H1 (cell line): ENCODE results near the gene PTPN1. TPM values are rescaled to one million over a fixed set of nuclear protein-coding genes. Genes with fewer than 3 reads are reported as not detected.

Source experiments
- CTCF ChIA-PET: fragments of 300-600 bp; sonication (Branson Sonifier 250); formaldehyde crosslinking; loops from one replicate; lab custom pipeline; 2021; ENCODE audit not compliant: partially characterized antibody; lab: Charles Lee
- POLR2A ChIA-PET: fragments of 300-600 bp; sonication (Branson Sonifier 250); formaldehyde crosslinking; loops from one replicate; lab custom pipeline; 2021; ENCODE audit warnings: inconsistent platforms; ENCODE audit not compliant: partially characterized antibody; lab: Charles Lee
- DNase-seq, 2 experiments: peaks; one replicate each; pipeline versions ENCODE4 v3.0.0 to v3.0.0-alpha.2; 2010 to 2022; ENCODE audit warnings: low spot score in 2 of 2, low read depth in 1 of 2, mixed read lengths in 1 of 2
- FAIRE-seq: peaks from 2 replicates; lab custom pipeline; 2011; peaks lifted over from hg19 to GRCh38; lab: Jason Lieb, UNC
- H2AFZ ChIP-seq: 2 replicates; pipeline ENCODE4 v1.8.1; 2012; ENCODE audit warnings: low read length, inconsistent platforms
- H2AK5ac ChIP-seq: 2 replicates; pipeline ENCODE4 v1.6.1; 2013; ENCODE audit warnings: low read depth, low read length
- H2BK120ac ChIP-seq: replicated peaks from 2 replicates; pipeline ENCODE3; 2013; ENCODE audit warnings: low read depth, low read length, inconsistent platforms
- H2BK12ac ChIP-seq: 2 replicates; pipeline ENCODE4 v1.6.1; 2013; ENCODE audit warnings: low read depth, low read length
- H2BK15ac ChIP-seq: 2 replicates; pipeline ENCODE4 v1.6.1; 2013; ENCODE audit warnings: low read length
- H2BK20ac ChIP-seq: 2 replicates; pipeline ENCODE4 v1.6.1; 2013; ENCODE audit warnings: low read length
- H2BK5ac ChIP-seq: 2 replicates; pipeline ENCODE4 v1.6.1; 2013; ENCODE audit warnings: low read depth, low read length
- H3K14ac ChIP-seq: 2 replicates; pipeline ENCODE4 v1.6.1; 2013; ENCODE audit warnings: inconsistent platforms; ENCODE audit not compliant: insufficient read length
- H3K18ac ChIP-seq: 2 replicates; pipeline ENCODE4 v1.6.1; 2013; ENCODE audit warnings: low read length; ENCODE audit errors: extremely low read depth
- H3K23ac ChIP-seq: 2 replicates; pipeline ENCODE4 v1.6.1; 2013; ENCODE audit warnings: inconsistent platforms; ENCODE audit not compliant: insufficient read length
- H3K23me2 ChIP-seq: 2 replicates; pipeline ENCODE4 v1.6.1; 2013; ENCODE audit warnings: low read depth, low read length
- H3K27ac ChIP-seq: 2 replicates; pipeline ENCODE4 v1.6.1; 2011; ENCODE audit warnings: low read depth, low read length, inconsistent platforms
- H3K27me3 ChIP-seq, 4 experiments: replicated peaks in 1 of 4; 1 replicate in 1 of 4; 2 replicates in 3 of 4; pipeline versions ENCODE4 v1.6.1 to v1.8.1; 2011 to 2013; ENCODE audit warnings: low read length in 3 of 4, mild to moderate bottlenecking in 3 of 4, inconsistent platforms in 2 of 4, mixed read lengths in 2 of 4, moderate library complexity in 1 of 4; ENCODE audit not compliant: control insufficient read depth in 3 of 4, insufficient read depth in 3 of 4; ENCODE audit errors: extremely low read depth in 1 of 4
- H3K36me3 ChIP-seq, 4 experiments: 2 replicates each; pipeline versions ENCODE4 v1.6.1 to v1.8.1; 2011 to 2013; ENCODE audit warnings: mild to moderate bottlenecking in 4 of 4, low read length in 3 of 4, moderate library complexity in 2 of 4, control low read depth in 1 of 4, inconsistent platforms in 1 of 4; ENCODE audit not compliant: insufficient read depth in 4 of 4, control insufficient read depth in 2 of 4
- H3K4ac ChIP-seq: replicated peaks from 2 replicates; pipeline ENCODE3; 2013; ENCODE audit warnings: low read length, low read depth, mixed read lengths, inconsistent platforms; ENCODE audit not compliant: insufficient read length
- H3K4me1 ChIP-seq, 4 experiments: replicated peaks in 1 of 4; 1 replicate in 1 of 4; 2 replicates in 3 of 4; pipeline versions ENCODE4 v1.6.1 to v1.8.1; 2011 to 2013; ENCODE audit warnings: low read length in 3 of 4, inconsistent platforms in 2 of 4, mixed read lengths in 1 of 4; ENCODE audit not compliant: insufficient read depth in 4 of 4, control insufficient read depth in 3 of 4
- H3K4me2 ChIP-seq, 2 experiments: 2 replicates each; pipeline versions ENCODE4 v1.6.1 to v1.8.1; 2011 to 2013; ENCODE audit warnings: low read depth in 2 of 2, low read length in 2 of 2, control low read depth in 1 of 2, inconsistent platforms in 1 of 2, mild to moderate bottlenecking in 1 of 2; ENCODE audit not compliant: insufficient read depth in 1 of 2
- H3K4me3 ChIP-seq, 4 experiments: fragments of 200-600, 300-600 bp in 1 of 4; sonication (generic), shearing (Covaris generic), sonication (Bioruptor Twin) in 1 of 4; 2 replicates each; pipeline versions ENCODE4 v1.5.1 to v1.8.1; 2011 to 2016; ENCODE audit warnings: low read length in 4 of 4, low read depth in 3 of 4, control low read depth in 2 of 4, inconsistent platforms in 2 of 4, mild to moderate bottlenecking in 2 of 4, mixed read lengths in 1 of 4, moderate library complexity in 1 of 4; ENCODE audit not compliant: insufficient read depth in 2 of 4; ENCODE audit errors: extremely low read depth in 1 of 4
- H3K56ac ChIP-seq: replicated peaks from 2 replicates; pipeline ENCODE3; 2013; ENCODE audit warnings: low read depth, mild to moderate bottlenecking, mixed read lengths, low read length, inconsistent platforms; ENCODE audit not compliant: insufficient read length
- H3K79me1 ChIP-seq: 2 replicates; pipeline ENCODE4 v1.6.1; 2013; ENCODE audit warnings: low read depth, low read length, control low read depth
- H3K79me2 ChIP-seq, 2 experiments: 2 replicates each; pipeline versions ENCODE4 v1.6.1 to v1.8.1; 2012 to 2013; ENCODE audit warnings: low read length in 2 of 2, mild to moderate bottlenecking in 2 of 2, inconsistent platforms in 1 of 2; ENCODE audit not compliant: insufficient read depth in 2 of 2, control insufficient read depth in 1 of 2
- H3K9ac ChIP-seq, 4 experiments: replicated peaks in 1 of 4; 1 replicate in 1 of 4; 2 replicates in 3 of 4; pipeline versions ENCODE4 v1.6.1 to v1.8.1; 2011 to 2013; ENCODE audit warnings: low read depth in 3 of 4, low read length in 3 of 4, control low read depth in 2 of 4, mild to moderate bottlenecking in 2 of 4, moderate library complexity in 2 of 4, inconsistent platforms in 1 of 4; ENCODE audit errors: extremely low read depth in 1 of 4
- H3K9me3 ChIP-seq, 2 experiments: 2 replicates each; pipeline versions ENCODE4 v1.6.1 to v1.8.1; 2012 to 2013; ENCODE audit warnings: mild to moderate bottlenecking in 2 of 2, moderate library complexity in 2 of 2, control low read depth in 1 of 2, inconsistent platforms in 1 of 2, low read depth in 1 of 2, low read length in 1 of 2, mixed read lengths in 1 of 2; ENCODE audit not compliant: insufficient read depth in 2 of 2
- H4K20me1 ChIP-seq, 2 experiments: replicated peaks in 1 of 2; 2 replicates each; pipeline versions ENCODE3 to v1.8.1; 2011 to 2013; ENCODE audit warnings: inconsistent platforms in 2 of 2, low read length in 2 of 2, mild to moderate bottlenecking in 1 of 2; ENCODE audit not compliant: insufficient read depth in 2 of 2, control insufficient read depth in 1 of 2
- H4K5ac ChIP-seq: 2 replicates; pipeline ENCODE4 v1.6.1; 2013; ENCODE audit warnings: low read length, low read depth, mixed read lengths, inconsistent platforms; ENCODE audit not compliant: insufficient read length
- H4K8ac ChIP-seq: 2 replicates; pipeline ENCODE4 v1.8.0; 2013; ENCODE audit warnings: mild to moderate bottlenecking, moderate library complexity, low read length, inconsistent platforms; ENCODE audit not compliant: insufficient read depth; ENCODE audit errors: extremely low read depth
- H4K91ac ChIP-seq: replicated peaks from 2 replicates; pipeline ENCODE3; 2013; ENCODE audit warnings: low read length, mixed read lengths, inconsistent platforms; ENCODE audit not compliant: insufficient read length
- CBX5 ChIP-seq: fragments of 300-800, 300-1000 bp; sonication (generic); IDR thresholded peaks from 2 replicates; pipeline ENCODE4 v1.7.1; 2016; ENCODE audit warnings: antibody characterized with exemption, low read length, low read depth
- SAP30 ChIP-seq: fragments of 300-600 bp; sonication (generic); IDR thresholded peaks from 2 replicates; pipeline ENCODE4 v1.7.1; 2012; ENCODE audit warnings: low read length, moderate library complexity, mild to moderate bottlenecking, inconsistent platforms; ENCODE audit not compliant: insufficient read depth, insufficient replicate concordance
- SIX5 ChIP-seq: IDR thresholded peaks from 2 replicates; pipeline ENCODE4 v1.6.1; 2011; ENCODE audit warnings: mild to moderate bottlenecking, low read depth, low read length
- WGBS, 2 experiments: shearing (Covaris generic) in 1 of 2; methylation state at CpG; one replicate each; pipeline versions ENCODE4 v1.1.6 to v1.1.7; 2013 to 2015; ENCODE audit warnings: low lambda C conversion rate in 2 of 2, mixed read lengths in 2 of 2, inconsistent platforms in 1 of 2, low coverage in 1 of 2, missing lambda C conversion rate in 1 of 2; ENCODE audit not compliant: insufficient replicate concordance in 2 of 2, insufficient coverage in 1 of 2, insufficient read length in 1 of 2; ENCODE audit errors: extremely low coverage in 1 of 2, missing lambda C conversion rate in 1 of 2; 5-methylcytosine and 5-hydroxymethylcytosine counted together
- polyA plus RNA-seq, 7 experiments: library from polyadenylated mRNA; depleted of rRNA in 3 of 7; stranded (reverse) in 5 of 7; unstranded in 2 of 7; fragments of >200 nt in 5 of 7; fragments of 200-250 nt in 2 of 7; gene quantifications; 1 replicate in 5 of 7; 2 replicates in 1 of 7; 4 replicates in 1 of 7; pipeline versions ENCODE4 v1.2.1 to v1.2.3, GENCODE V29; 2011 to 2013; ENCODE audit warnings: missing spikeins in 2 of 7, mixed read lengths in 2 of 7
- total RNA-seq: library from RNA; stranded (reverse); fragmentation: NEBNext Ultra II Directional; extraction: Animal tissue kit (Norgen Biotek cat#: 25700); gene quantifications from 2 replicates; pipeline ENCODE4 v1.2.1, GENCODE V29; 2021

PTPN1 gene
- total and polyA plus RNA-seq, 2 of the 8 experiments (the other 6 are each of a cell fraction or from before 2014, with no cell fraction given): 18.6 to 32.1 TPM

DNA sequence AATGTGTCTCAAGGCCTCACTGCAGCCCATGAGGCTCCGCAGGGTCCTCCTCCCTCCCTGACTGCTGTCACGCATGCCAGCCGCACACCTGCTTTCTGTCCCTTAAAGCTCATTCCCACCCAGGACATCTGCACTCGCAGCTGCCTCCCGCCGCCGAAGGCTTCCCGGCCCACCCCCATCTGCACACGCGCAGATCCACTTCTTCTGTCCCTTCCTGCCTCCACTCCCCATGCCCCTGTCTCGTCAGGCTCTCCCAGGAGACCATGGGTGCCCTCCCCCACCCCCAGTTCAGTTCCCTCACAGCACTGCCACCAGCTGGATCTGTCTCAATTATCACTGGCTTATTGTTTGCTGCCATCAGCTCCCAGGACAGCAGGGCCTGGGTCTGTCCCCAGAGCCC, 118.1 kb downstream of the PTPN1 start:
- H3K27ac ChIP-seq: no peak overlapping the region

More for the DNA sequence above, 118.1 kb downstream of the PTPN1 start:
- Histone ChIP-seq H3K18ac (no peak overlapping the region; the same call in 1 of the 2 replicates), H4K8ac (peak overlapping the region; percentile 87; the same call in 1 of the 2 replicates), H3K9me3 (no peaks in the 10 kb centered on the region), H3K9ac (no peak overlapping the region), H3K79me1 (no peaks in the 10 kb centered on the region), H3K79me2 (no peaks in the 10 kb centered on the region), H2AFZ (no peak overlapping the region), H4K91ac (peak overlapping the region; percentile 29), H3K4me3 (no peak overlapping the region), H2BK120ac (no peak overlapping the region), H3K56ac (no peak overlapping the region), H2BK15ac (peak overlapping the region; percentile 88; the same call in 1 of the 2 replicates), H4K5ac (no peak overlapping the region), H3K14ac (no peak overlapping the region), H2BK20ac (no peak overlapping the region), H3K23me2 (no peaks in the 10 kb centered on the region), H2AK5ac (no peak overlapping the region), H3K4ac (no peak overlapping the region), H3K23ac (no peak overlapping the region), H3K4me1 (peaks cover 0 to 8% (median 3%) of the 10 kb centered on the region in 4 experiments; a peak in 4 of 7 replicates), H3K27me3 (no peaks in the 10 kb centered on the region), H2BK12ac (peak overlapping the region; percentile 84; the same call in 1 of the 2 replicates), H3K36me3 (no peaks in the 10 kb centered on the region), H3K4me2 (no peak overlapping the region), H2BK5ac (peak overlapping the region; percentile 60; the same call in 1 of the 2 replicates), H4K20me1 (peaks cover under 1 to 2% of the 10 kb centered on the region in 2 experiments)
- no peak for FAIRE-seq
- DNase-seq: no peak
- 88% methylated on average over 11 of the region's 11 CpGs; no CpG with 5 or more reads in 1 of the 2 experiments for WGBS, 2 experiments
- CTCF ChIA-PET: interaction anchor here (0.5 to 6.1 kb wide), 18 partner anchors 9 to 460 kb away, joined by 3 to 61 read pairs (median 4); no protein-coding TSS in a partner anchor
- no peak for TF ChIP-seq SIX5
- TF ChIP-seq SAP30: no peak
- no peak for TF ChIP-seq CBX5
- POLR2A ChIA-PET: interaction anchor here (0.6 to 1.2 kb wide), 3 partner anchors 13 to 164 kb away, joined by 3 to 4 read pairs (median 3); no protein-coding TSS in a partner anchor
